Measurements from ENCODE around the gene OR1L4. TPM values are rescaled to one million over a fixed set of nuclear protein-coding genes. Genes with fewer than 3 reads are reported as not detected.

OR1L4 gene, protein sequence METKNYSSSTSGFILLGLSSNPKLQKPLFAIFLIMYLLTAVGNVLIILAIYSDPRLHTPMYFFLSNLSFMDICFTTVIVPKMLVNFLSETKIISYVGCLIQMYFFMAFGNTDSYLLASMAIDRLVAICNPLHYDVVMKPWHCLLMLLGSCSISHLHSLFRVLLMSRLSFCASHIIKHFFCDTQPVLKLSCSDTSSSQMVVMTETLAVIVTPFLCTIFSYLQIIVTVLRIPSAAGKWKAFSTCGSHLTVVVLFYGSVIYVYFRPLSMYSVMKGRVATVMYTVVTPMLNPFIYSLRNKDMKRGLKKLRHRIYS
- total RNA-seq, result not detected in 2 replicates

DNA sequence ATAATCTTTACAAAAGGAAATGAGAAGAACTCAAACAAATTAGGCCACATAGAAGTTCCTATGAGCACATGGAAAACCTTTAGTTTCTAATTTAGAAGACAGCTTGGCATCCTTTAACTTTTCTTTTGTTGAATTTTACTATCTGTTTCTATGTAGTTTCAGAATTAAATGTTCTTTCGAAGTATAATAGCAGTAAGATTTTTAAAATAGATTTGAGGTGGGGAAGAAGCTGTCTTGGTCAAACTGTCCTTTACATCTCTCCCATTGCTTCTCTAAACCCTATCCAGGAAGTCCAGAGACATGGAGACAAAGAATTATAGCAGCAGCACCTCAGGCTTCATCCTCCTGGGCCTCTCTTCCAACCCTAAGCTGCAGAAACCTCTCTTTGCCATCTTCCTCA, at the start of gene OR1L4:
Gene OR1L4, plus strand, starts transcription at position 301 of the 400 bp plus-strand sequence. Its CDS starts 0 bp downstream, at position 301.

DNA sequence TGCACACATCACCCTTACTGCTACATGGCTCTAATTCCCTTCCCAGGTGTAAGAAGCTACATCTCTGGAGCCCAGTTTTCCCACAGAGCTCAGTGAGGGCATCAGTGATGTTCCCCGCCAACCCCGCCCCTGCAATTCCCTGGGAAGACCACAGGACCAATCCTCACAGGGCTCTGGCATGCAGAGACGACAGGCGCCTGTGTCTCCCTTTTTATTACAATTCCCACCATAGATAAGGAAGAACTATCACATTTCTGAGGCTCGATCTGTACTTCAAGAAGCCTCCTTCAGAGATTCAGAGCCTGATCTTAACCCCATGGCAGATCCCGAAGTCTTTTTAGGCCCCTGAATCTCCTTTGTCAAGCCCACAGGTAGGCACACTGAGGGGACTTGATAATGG, 18.2 kb downstream of the OR1L4 start, which contains the start of gene OR1L6:
Gene OR1L6, plus strand, starts transcription at position 301 of the 400 bp plus-strand sequence. CDS start 7,545 bp downstream, outside the sequence.

Other genes with a start within 250 kb of the OR1L4 start
- not detected in 2 replicates for gene OR1J1, start 246.1 kb upstream of the OR1L4 start, total RNA-seq
- gene OR1J2, start 213.2 kb upstream of the OR1L4 start, total RNA-seq, result not detected in 2 replicates
- gene OR1J4, start 204.8 kb upstream of the OR1L4 start, total RNA-seq, result not detected in 2 replicates
- gene OR1N1, start 196.7 kb upstream of the OR1L4 start, total RNA-seq, result not detected in 2 replicates
- not detected in 2 replicates for gene OR1N2, start 170.9 kb upstream of the OR1L4 start, total RNA-seq
- gene OR1L8, start 140.6 kb upstream of the OR1L4 start, total RNA-seq, result not detected in 2 replicates
- not detected in 2 replicates for gene OR1Q1, start 109.3 kb upstream of the OR1L4 start, total RNA-seq
- not detected in 2 replicates for gene OR1B1, start 66.4 kb upstream of the OR1L4 start, total RNA-seq
- gene OR1L1, start 62.3 kb upstream of the OR1L4 start, total RNA-seq, result not detected in 2 replicates
- not detected in 2 replicates for gene OR1L3, start 48.9 kb upstream of the OR1L4 start, total RNA-seq
- not detected in 2 replicates for gene OR1L6, start 18.3 kb downstream of the OR1L4 start, total RNA-seq
- not detected in 2 replicates for gene OR5C1, start 64.9 kb downstream of the OR1L4 start, total RNA-seq
- gene OR1K1, start 76.1 kb downstream of the OR1L4 start, total RNA-seq, result not detected in 2 replicates
- 15.5 and 18.2 TPM in 2 replicates for gene PDCL, start 104.6 kb downstream of the OR1L4 start, total RNA-seq
- 16.1 and 17.8 TPM in 2 replicates for gene RC3H2, start 181.4 kb downstream of the OR1L4 start, total RNA-seq
- gene ZBTB6, start 189.3 kb downstream of the OR1L4 start, total RNA-seq, result 3.7 and 4.4 TPM in 2 replicates
- gene ZBTB26, start 207.5 kb downstream of the OR1L4 start, total RNA-seq, result 2.2 and 2.5 TPM in 2 replicates
- 7.6 TPM in 2 replicates for gene RABGAP1, start 217.0 kb downstream of the OR1L4 start, total RNA-seq

Measured in bronchus fibroblast of lung (primary cell).